Measurements from ENCODE around the gene SEMA3D. TPM values are rescaled to one million over a fixed set of nuclear protein-coding genes. Genes with fewer than 3 reads are reported as not detected.

The SEMA3D gene
- total RNA-seq, 1 donor = 3.0 TPM

GRCh38 chr7:84982199-84982598 lies 204.7 kb downstream of the SEMA3D start:
- no peak overlapping the region for H3K4me3 ChIP-seq (ENCODE audit: low read depth, low read length)
- DNase-seq (ENCODE audit: low read depth) = no peak
- no peak for TF ChIP-seq CTCF (IDR thresholded peaks at IDR 0.05; ENCODE audit: insufficient read depth, low read depth, low read length)

DNA sequence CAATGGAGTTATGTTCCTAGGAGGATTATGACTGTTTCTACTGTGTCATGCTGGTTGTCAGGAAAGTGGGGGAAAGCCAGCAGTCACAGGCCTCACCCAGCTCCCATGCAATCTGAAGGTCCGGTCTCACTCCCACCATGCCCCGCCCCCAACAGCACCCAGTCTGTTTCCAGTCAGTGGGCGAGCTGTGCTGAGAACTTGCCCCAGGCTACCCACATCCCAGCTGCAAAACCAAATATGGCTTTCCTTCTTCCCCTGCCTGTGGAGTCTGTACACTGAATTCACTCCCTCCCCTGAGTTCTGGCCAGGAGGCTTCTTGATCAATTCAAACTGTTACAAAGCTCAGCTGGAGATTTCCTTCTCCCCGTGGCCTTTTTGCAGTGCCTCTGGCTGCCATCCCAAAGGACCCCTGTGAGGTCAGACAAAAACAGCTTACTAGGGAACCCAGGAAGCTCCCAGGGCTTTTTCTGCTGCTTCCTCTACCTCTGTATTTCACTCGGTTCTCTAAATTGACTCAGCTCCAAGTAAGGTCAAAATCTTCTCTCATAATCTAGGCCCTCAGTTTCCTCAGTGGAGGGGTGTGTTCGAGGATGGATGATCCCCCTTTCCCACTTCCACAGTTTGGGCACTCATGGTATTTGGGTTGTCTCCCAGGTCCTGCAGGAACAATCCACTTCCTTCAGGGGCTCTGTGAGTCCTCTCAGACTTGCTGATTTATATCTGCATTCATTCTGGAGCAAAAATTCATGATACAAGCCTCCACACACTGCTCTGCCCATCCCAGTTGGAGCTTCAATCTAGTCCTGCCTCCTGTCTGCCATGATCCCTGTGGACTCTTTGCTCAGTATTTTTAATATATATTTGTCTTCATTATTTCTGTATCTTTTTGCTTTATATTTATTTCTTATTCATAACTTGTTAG lies 205.5 kb downstream of the SEMA3D start:
- no peak for TF ChIP-seq CTCF (IDR thresholded peaks at IDR 0.05; ENCODE audit: insufficient read depth, low read depth, low read length)
- no peak for DNase-seq (ENCODE audit: low read depth)
- H3K4me3 ChIP-seq (ENCODE audit: low read depth, low read length) = no peak overlapping the region

GRCh38 chr7:84975586-84976185 lies 211.2 kb downstream of the SEMA3D start:
- DNase-seq (ENCODE audit: low read depth) = peak; percentile 5
- no peak overlapping the region for H3K4me3 ChIP-seq (ENCODE audit: low read depth, low read length)
- no peak for TF ChIP-seq CTCF (IDR thresholded peaks at IDR 0.05; ENCODE audit: insufficient read depth, low read depth, low read length)

DNA sequence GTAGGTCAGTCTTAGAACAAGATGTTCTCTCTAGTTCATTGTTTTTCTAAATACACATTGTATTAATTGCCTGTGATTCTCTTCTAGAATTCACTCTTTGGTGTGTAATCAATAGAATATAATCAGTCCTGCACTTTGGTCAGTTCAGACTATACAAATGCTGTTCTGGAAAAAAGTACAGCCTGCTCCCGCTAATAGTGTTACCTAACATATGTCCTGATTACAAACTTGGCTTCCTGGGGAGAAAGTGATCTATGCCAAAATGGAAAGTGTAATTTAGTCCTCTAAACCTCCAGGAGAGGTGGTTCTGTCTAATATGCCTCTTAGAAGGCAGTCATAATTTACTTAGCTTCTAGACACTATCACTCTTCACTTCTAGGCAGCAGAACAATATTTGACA lies 215.5 kb downstream of the SEMA3D start:
- no peak for TF ChIP-seq CTCF (IDR thresholded peaks at IDR 0.05; ENCODE audit: insufficient read depth, low read depth, low read length)
- no peak overlapping the region for H3K4me3 ChIP-seq (ENCODE audit: low read depth, low read length)
- no peak for DNase-seq (ENCODE audit: low read depth)

DNA sequence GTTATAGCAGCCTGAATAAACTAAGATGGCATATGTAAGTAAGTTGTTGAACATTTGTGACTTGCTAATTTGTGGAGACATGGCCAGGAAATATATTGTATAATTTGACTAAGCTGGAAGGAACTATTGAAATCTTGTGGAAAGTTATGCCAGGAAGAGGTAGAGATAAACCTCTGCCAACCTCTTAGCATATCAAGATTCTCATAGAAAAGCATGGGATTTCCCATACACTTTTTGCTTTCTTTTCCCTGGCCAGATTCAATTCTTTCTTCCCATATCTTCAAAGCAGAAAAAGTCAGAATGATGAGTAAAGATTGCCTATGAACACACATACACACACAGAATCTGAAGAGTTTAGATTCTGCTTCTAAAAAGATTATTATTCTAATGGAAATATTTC lies 216.2 kb downstream of the SEMA3D start:
- no peak for DNase-seq (ENCODE audit: low read depth)
- no peak for TF ChIP-seq CTCF (IDR thresholded peaks at IDR 0.05; ENCODE audit: insufficient read depth, low read depth, low read length)
- no peak overlapping the region for H3K4me3 ChIP-seq (ENCODE audit: low read depth, low read length)

DNA sequence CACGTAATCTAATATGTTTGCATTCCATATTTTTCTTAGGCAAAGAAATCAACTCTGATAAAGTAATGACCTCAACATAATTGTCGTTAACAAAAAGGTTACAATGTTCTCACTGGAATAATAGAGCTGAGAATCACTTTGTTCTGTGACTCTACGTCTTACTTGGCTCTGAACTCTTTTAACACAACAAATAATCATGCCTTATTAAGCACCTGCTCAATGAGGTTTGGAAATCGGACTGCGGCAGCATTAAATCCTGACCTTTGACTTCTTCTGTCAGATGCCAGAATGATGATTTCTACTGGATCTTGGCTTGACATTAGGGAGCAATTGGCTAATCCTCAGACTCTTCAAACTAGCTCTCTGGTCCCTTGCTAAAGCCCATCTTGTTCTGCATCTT lies 233.6 kb downstream of the SEMA3D start:
- no peak for TF ChIP-seq CTCF (IDR thresholded peaks at IDR 0.05; ENCODE audit: insufficient read depth, low read depth, low read length)
- no peak for DNase-seq (ENCODE audit: low read depth)
- H3K4me3 ChIP-seq (ENCODE audit: low read depth, low read length) = no peak overlapping the region
